Measurements from ENCODE around the gene OSCP1. TPM values are rescaled to one million over a fixed set of nuclear protein-coding genes. Genes with fewer than 3 reads are reported as not detected.
"Not testable (repeated sequence)": the region's sequence is repeated elsewhere in the genome, so short reads cannot be mapped to it uniquely, and the experiment has no call there.

OSCP1 gene
- 17.1 TPM for total RNA-seq
- long read RNA-seq, transcript OSCP1-201 (10 exons, 1,455 nt) = major isoform, 16 of 23 reads
- long read RNA-seq, partial matches to known transcripts = 2 of 23 reads
- long read RNA-seq, other reads (novel, unspliced or antisense) = 4 of 23 reads

DNA sequence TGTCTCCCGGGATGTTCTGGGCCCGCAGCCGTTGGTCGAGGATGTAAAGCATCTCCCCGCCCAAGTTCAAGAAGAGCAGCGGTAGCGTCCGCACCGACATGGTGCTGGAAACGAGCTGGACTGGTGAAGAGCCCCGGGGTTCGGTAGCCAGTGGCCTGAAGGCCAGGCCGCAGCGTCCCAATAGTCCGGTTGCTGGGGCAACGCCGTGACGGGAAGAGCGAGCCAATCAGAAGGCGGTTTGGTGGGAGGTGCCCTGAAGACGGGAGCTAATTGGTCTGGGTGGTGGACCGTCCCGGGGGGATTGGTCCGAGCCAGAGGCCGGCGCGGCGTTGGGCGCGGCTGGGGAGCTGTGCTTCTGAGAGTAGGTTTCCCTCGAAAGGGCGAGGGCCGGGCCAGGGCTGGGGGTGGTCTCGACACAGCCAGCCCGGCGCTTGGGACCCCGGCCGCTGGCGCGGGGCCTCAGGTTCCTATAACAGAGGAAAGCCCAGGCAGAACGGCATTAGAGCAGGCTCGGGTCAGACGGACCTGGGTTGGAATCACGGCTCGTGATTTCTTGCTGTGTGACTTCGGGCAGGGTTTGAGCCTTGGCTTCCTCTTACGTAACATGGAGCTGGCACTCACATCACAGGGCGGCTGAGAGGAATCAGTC lies at the start of gene OSCP1:
TSS of gene OSCP1 (minus strand) at position 182 of the 649 bp plus-strand sequence. CDS start at position 100, 82 bp downstream.
- H3K27me3 ChIP-seq (ENCODE audit: low read depth) = no peaks in the 10 kb centered on the region
- peak within 1 kb of the TSS; percentile 98 for H3K27ac ChIP-seq
- peaks cover 15% of the 10 kb centered on the region for H3K4me1 ChIP-seq
- TF ChIP-seq, protein P1, sequence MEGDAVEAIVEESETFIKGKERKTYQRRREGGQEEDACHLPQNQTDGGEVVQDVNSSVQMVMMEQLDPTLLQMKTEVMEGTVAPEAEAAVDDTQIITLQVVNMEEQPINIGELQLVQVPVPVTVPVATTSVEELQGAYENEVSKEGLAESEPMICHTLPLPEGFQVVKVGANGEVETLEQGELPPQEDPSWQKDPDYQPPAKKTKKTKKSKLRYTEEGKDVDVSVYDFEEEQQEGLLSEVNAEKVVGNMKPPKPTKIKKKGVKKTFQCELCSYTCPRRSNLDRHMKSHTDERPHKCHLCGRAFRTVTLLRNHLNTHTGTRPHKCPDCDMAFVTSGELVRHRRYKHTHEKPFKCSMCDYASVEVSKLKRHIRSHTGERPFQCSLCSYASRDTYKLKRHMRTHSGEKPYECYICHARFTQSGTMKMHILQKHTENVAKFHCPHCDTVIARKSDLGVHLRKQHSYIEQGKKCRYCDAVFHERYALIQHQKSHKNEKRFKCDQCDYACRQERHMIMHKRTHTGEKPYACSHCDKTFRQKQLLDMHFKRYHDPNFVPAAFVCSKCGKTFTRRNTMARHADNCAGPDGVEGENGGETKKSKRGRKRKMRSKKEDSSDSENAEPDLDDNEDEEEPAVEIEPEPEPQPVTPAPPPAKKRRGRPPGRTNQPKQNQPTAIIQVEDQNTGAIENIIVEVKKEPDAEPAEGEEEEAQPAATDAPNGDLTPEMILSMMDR (IDR thresholded peaks at IDR 0.05) = no peak
- H3K36me3 ChIP-seq = peaks cover 12% of the 10 kb centered on the region
- intact Hi-C loops (cut with DNase I) = no loop called here
- DNase-seq (peak; percentile 96), ATAC-seq (peak; percentile 99)
- no peaks in the 10 kb centered on the region for H3K9me3 ChIP-seq
- H3K4me3 ChIP-seq = peak within 1 kb of the TSS; percentile 69

DNA sequence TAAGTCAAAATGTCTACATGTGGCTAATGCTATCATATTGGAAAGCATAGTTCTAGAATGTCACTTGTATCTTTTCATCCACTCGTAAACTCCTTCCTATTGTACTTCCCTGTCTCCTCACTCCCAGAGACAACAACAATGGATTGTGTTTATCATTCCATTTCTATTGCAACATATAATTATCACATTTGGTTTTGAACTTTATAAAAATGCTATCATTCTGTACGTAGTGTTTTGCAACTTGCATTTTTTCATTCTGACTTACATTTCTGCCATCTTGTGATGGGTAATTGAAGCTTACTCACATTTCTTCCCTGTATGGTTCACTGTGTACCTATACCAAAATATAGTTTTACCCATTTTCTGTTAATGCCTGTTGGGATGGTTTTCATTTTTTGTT lies 47.0 kb upstream of the OSCP1 start:
- DNase-seq (no peak), ATAC-seq (no peak)
- intact Hi-C loops (cut with DNase I) = no loop called here
- Histone ChIP-seq H3K9me3 (no peaks in the 10 kb centered on the region), H3K4me3 (no peak overlapping the region), H3K4me1 (no peaks in the 10 kb centered on the region), H3K36me3 (no peaks in the 10 kb centered on the region), H3K27ac (no peak overlapping the region), H3K27me3 (ENCODE audit: low read depth) (no peaks in the 10 kb centered on the region)
- TF ChIP-seq, protein P1 (IDR thresholded peaks at IDR 0.05) = no peak

GRCh38 chr1:36494971-36495370 lies 44.7 kb upstream of the OSCP1 start:
- no peak for ATAC-seq
- H3K27ac ChIP-seq = no peak overlapping the region
- no peaks in the 10 kb centered on the region for H3K9me3 ChIP-seq
- no peaks in the 10 kb centered on the region for H3K27me3 ChIP-seq (ENCODE audit: low read depth)
- H3K4me1 ChIP-seq = no peaks in the 10 kb centered on the region
- intact Hi-C loops (cut with DNase I) = no loop called here
- no peaks in the 10 kb centered on the region for H3K36me3 ChIP-seq
- TF ChIP-seq, protein P1 (IDR thresholded peaks at IDR 0.05) = no peak
- no peak overlapping the region for H3K4me3 ChIP-seq
- DNase-seq = no peak

DNA sequence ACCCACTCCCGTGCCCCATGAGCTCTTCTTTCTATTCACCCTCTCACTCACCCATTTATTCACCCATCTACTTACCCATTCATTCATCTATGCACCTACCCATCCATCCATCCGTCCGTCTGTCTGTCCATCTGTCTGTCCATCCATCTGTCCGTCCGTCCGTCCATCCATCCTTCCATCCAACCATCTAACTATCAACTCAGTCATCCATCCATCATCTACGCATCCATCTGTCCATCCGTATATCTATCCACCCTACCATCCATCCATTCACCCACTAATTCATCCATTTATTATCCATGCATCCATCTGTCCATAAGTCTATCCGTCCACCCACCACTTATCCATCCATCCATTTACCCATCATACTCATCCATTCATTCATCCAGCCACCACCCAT lies 43.3 kb upstream of the OSCP1 start:
- Histone ChIP-seq H3K4me1 (no peaks in the 10 kb centered on the region), H3K27me3 (ENCODE audit: low read depth) (no peaks in the 10 kb centered on the region), H3K27ac (no peak overlapping the region), H3K9me3 (no peaks in the 10 kb centered on the region), H3K4me3 (no peak overlapping the region), H3K36me3 (no peaks in the 10 kb centered on the region)
- TF ChIP-seq, protein P1 (IDR thresholded peaks at IDR 0.05) = no peak
- DNase-seq (no peak), ATAC-seq (no peak)
- intact Hi-C loops (cut with DNase I) = no loop called here

DNA sequence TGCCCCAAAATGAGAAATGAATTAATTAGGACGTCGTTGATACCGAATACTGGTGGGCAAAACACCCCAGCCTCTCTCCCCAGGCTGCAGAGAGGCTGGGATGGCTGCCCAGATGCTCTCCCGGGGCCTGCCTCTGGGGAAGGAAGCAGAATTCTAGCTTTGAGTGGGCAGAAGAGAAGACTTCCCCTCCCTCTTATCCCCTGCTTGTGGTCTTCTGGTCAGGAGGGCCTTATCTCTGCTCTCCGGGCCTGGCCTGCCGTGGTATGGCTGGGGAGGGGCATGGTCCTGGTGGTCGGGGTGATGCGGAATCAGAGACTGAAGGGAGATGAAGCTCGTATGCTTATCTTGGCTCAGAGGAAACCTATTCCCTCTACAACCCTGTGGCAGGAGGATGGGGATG lies 42.2 kb upstream of the OSCP1 start:
- ATAC-seq (no peak), DNase-seq (no peak)
- H3K27me3 ChIP-seq (ENCODE audit: low read depth) = no peaks in the 10 kb centered on the region
- H3K4me1 ChIP-seq = peaks cover 3% of the 10 kb centered on the region
- no peak overlapping the region for H3K4me3 ChIP-seq
- no peak overlapping the region for H3K27ac ChIP-seq
- H3K9me3 ChIP-seq = no peaks in the 10 kb centered on the region
- no peaks in the 10 kb centered on the region for H3K36me3 ChIP-seq
- intact Hi-C loops (cut with DNase I) = no loop called here
- TF ChIP-seq, protein P1 (IDR thresholded peaks at IDR 0.05) = no peak

- H3K4me1 ChIP-seq = peaks cover 22% of the 10 kb centered on the region
- H3K27ac ChIP-seq; H3K4me3 ChIP-seq; H3K36me3 ChIP-seq; DNase-seq; H3K27me3 ChIP-seq (ENCODE audit: low read depth); intact Hi-C loops (cut with DNase I); ATAC-seq; H3K9me3 ChIP-seq: not testable (repeated sequence)
Measured at GRCh38 chr1:36489258-36490051, 39.2 kb upstream of the OSCP1 start.
